Smooth muscle cell of bladder (primary cell): Measurements from ENCODE around the gene DPH3. TPM values are rescaled to one million over a fixed set of nuclear protein-coding genes. Genes with fewer than 3 reads are reported as not detected.

ENCODE experiments used
- total RNA-seq: library from RNA; depleted of rRNA; stranded (reverse); fragments of >200 nt; gene quantifications from 2 replicates; pipeline ENCODE4 v1.2.3, GENCODE V29; 2014

Gene DPH3
- 15.9 and 19.1 TPM in 2 replicates for total RNA-seq

DNA sequence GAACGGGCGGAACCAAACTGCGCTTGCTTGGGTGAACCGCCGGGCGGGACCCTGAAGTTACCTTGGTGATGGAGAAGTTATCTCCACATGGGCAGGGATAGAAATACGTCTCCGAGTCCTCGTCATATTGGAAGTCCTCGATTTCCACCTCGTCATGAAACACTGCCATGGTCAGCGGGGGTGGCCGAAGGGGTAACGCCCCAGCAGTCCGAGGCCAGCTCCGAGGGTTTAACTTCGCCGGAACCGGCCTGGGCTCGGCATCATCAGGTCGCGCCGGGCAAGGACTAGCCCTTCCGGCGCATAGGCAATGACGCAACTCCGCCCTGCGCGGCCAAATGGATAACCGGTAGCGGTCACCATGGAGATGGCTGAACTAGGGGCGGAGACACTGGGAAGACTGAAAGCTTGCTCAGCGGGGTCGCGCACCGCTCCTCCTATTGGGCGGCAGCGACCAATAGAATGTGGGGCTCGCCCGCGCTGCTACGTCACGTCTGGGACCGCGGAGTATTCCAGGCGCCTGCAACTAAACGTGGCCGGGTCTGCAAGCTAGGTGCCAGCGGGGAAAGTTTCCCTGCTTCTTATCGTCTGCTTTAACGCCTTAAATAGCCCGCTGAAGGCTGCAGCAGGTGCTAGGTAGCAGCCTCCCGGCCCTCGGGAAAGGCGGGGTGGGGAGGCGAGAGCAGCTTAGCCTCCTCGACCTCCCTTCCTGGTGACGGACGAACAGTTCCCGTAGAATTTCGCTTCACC is at the start of gene DPH3, which contains the start of gene OXNAD1:
DPH3 (minus strand) TSS at position 236 of the 747 bp plus-strand sequence; CDS start at position 169, 67 bp downstream.
OXNAD1 (plus strand) TSS at position 505 of the 747 bp plus-strand sequence. CDS start 5,741 bp downstream, outside the sequence.

Other genes with a start within 250 kb of the DPH3 start
- gene GALNT15, start 90.3 kb downstream of the DPH3 start, total RNA-seq: 12.1 and 20.2 TPM in 2 replicates
- gene OXNAD1, start 269 bp upstream of the DPH3 start, total RNA-seq: 8.8 and 9.2 TPM in 2 replicates
- gene RFTN1, start 248.8 kb upstream of the DPH3 start, total RNA-seq: 44.3 and 57.5 TPM in 2 replicates